ENCODE measurements around the gene SLIT3. TPM values are rescaled to one million over a fixed set of nuclear protein-coding genes. Genes with fewer than 3 reads are reported as not detected.

The SLIT3 gene
- total RNA-seq, 1 experiment from 2014 or later = 0.10 TPM

DNA sequence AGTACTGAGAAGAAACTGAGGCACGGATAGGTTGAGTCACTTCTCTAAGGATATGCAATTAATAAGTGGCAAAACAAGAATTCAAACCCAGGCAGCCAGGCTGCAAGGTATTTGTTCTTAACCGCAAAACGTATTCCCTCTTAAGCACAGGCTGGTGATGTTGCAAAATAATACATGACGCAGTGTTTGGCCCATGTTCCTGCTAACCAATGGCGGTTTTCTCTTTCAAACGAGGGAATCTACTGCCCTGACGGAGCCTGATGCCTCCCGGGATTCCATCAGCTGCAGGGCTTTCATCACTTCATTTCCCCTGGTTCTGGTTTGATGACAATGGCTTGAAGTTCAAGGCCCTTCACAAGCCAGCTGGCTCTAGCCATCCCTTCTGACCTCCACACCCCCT is 154.8 kb downstream of the SLIT3 start:
- no peaks in the 10 kb centered on the region for H3K4me1 ChIP-seq (ENCODE audit: control insufficient read depth in 1 of 2, insufficient read depth in 2 of 2, low read length in 2 of 2)
- H3K36me3 ChIP-seq (ENCODE audit: control insufficient read depth in 1 of 2, insufficient read depth in 2 of 2, low read length in 2 of 2) = no peaks in the 10 kb centered on the region
- H3K9me3 ChIP-seq (ENCODE audit: control insufficient read depth in 1 of 2, insufficient read depth in 1 of 2, low read depth in 1 of 2, low read length in 2 of 2) = no peaks in the 10 kb centered on the region
- no peak overlapping the region for H2AFZ ChIP-seq (ENCODE audit: low read depth, low read length, poor library complexity, severe bottlenecking)
- peaks cover 52% of the 10 kb centered on the region for H3K27me3 ChIP-seq (ENCODE audit: insufficient read depth, low read length)
- H3K9ac ChIP-seq (ENCODE audit: low read length) = no peak overlapping the region
- H4K20me1 ChIP-seq (ENCODE audit: insufficient read depth) = no peaks in the 10 kb centered on the region
- no peak for ATAC-seq
- intact Hi-C loops (cut with micrococcal nuclease) = no loop called here
- POLR2A ChIA-PET = no interaction called here
- TF ChIP-seq ZFX (IDR thresholded peaks at IDR 0.05) = no peak
- TF ChIP-seq, protein P1, sequence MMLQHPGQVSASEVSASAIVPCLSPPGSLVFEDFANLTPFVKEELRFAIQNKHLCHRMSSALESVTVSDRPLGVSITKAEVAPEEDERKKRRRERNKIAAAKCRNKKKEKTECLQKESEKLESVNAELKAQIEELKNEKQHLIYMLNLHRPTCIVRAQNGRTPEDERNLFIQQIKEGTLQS (IDR thresholded peaks at IDR 0.05) = no peak
- TF ChIP-seq EGR1 (IDR thresholded peaks at IDR 0.05; ENCODE audit: low read depth) = no peak
- no peak for TF ChIP-seq ELF1 (IDR thresholded peaks at IDR 0.05; ENCODE audit: borderline replicate concordance, low read depth)
- no peak for TF ChIP-seq ZNF274 (IDR thresholded peaks at IDR 0.05; ENCODE audit: low read depth, low read length)
- TF ChIP-seq EZH2 (IDR thresholded peaks at IDR 0.05) = no peak
- no peak for TF ChIP-seq RAD21 (IDR thresholded peaks at IDR 0.05; ENCODE audit: low read depth)
- no peak for DNase-seq (ENCODE audit: low read depth, low spot score)
- H3K27ac ChIP-seq (ENCODE audit: low read depth, low read length) = no peak overlapping the region
- H3K4me3 ChIP-seq (replicated peaks in 1 of 2; ENCODE audit: low read depth in 1 of 2, low read length in 2 of 2) = no peak overlapping the region
- no TSS peak for BruUV-seq (replicated peaks)
- no peak overlapping the region for H3K4me2 ChIP-seq (ENCODE audit: low read length)
- H3K9me2 ChIP-seq (ENCODE audit: insufficient read depth) = no peaks in the 10 kb centered on the region
- RAD21 ChIA-PET (ENCODE audit: low non-redundant PET in 1 of 2, low total read pairs in 2 of 2, uncharacterized antibody in 2 of 2, unreplicated experiment in 2 of 2) = no interaction called here
- CTCF ChIA-PET = no interaction called here
- no peaks in the 10 kb centered on the region for H3K79me2 ChIP-seq (ENCODE audit: insufficient read depth, low read length)

DNA sequence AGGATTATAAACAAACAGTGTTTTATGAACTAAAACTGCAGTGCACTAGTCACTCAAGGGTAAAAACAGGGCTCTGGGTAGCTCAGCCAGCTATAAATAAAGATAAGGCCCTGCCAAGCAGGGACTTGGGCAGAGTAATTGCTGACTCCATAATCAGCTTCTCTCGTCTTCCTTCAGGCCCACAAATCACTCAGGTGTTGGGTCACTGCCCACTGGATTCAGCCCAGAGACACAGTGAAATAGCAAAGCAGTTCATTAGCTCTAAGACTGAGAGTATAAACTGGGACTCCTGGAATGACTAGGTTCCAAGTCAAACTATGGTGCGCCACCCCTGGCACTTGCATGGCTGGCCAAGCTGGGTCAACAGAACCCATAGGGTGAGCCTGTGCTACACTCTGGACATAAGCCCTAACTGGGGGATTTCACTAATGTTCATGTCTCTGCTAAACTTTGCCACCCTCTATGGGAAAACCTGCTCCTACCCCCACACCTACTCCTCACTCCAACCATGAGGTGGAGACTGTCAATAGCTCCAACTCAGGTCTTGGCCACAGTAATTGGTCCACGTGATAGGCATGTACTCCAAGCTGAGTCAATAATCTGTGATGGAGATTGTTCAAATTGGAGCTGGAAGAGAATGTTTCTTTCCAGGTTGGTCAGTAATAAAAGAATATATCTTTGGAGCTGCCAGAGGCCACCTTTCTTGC is 158.5 kb downstream of the SLIT3 start:
- no peak overlapping the region for H3K4me2 ChIP-seq (ENCODE audit: low read length)
- CTCF ChIA-PET = no interaction called here

More for the DNA sequence above, 158.5 kb downstream of the SLIT3 start:
- Histone ChIP-seq H3K4me3 (replicated peaks in 1 of 2; ENCODE audit: low read depth in 1 of 2, low read length in 2 of 2) (no peak overlapping the region), H3K4me1 (ENCODE audit: control insufficient read depth in 1 of 2, insufficient read depth in 2 of 2, low read length in 2 of 2) (no peaks in the 10 kb centered on the region), H3K79me2 (ENCODE audit: insufficient read depth, low read length) (no peaks in the 10 kb centered on the region), H3K9me3 (ENCODE audit: control insufficient read depth in 1 of 2, insufficient read depth in 1 of 2, low read depth in 1 of 2, low read length in 2 of 2) (no peaks in the 10 kb centered on the region), H3K27me3 (ENCODE audit: insufficient read depth, low read length) (peaks cover 31% of the 10 kb centered on the region), H3K36me3 (ENCODE audit: control insufficient read depth in 1 of 2, insufficient read depth in 2 of 2, low read length in 2 of 2) (no peaks in the 10 kb centered on the region), H3K9me2 (ENCODE audit: insufficient read depth) (no peaks in the 10 kb centered on the region), H2AFZ (ENCODE audit: low read depth, low read length, poor library complexity, severe bottlenecking) (no peak overlapping the region), H3K27ac (ENCODE audit: low read depth, low read length) (no peak overlapping the region), H3K9ac (ENCODE audit: low read length) (no peak overlapping the region), H4K20me1 (ENCODE audit: insufficient read depth) (no peaks in the 10 kb centered on the region)
- BruUV-seq (replicated peaks) = no TSS peak
- ChIA-PET RAD21 (ENCODE audit: low non-redundant PET in 1 of 2, low total read pairs in 2 of 2, uncharacterized antibody in 2 of 2, unreplicated experiment in 2 of 2) (no interaction called here), POLR2A (no interaction called here)
- TF ChIP-seq EZH2phosphoT487 (IDR thresholded peaks at IDR 0.05; ENCODE audit: borderline replicate concordance) = no peak
- no peak for TF ChIP-seq JUND (IDR thresholded peaks at IDR 0.05)
- no peak for TF ChIP-seq ZFX (IDR thresholded peaks at IDR 0.05)
- TF ChIP-seq, protein P2, sequence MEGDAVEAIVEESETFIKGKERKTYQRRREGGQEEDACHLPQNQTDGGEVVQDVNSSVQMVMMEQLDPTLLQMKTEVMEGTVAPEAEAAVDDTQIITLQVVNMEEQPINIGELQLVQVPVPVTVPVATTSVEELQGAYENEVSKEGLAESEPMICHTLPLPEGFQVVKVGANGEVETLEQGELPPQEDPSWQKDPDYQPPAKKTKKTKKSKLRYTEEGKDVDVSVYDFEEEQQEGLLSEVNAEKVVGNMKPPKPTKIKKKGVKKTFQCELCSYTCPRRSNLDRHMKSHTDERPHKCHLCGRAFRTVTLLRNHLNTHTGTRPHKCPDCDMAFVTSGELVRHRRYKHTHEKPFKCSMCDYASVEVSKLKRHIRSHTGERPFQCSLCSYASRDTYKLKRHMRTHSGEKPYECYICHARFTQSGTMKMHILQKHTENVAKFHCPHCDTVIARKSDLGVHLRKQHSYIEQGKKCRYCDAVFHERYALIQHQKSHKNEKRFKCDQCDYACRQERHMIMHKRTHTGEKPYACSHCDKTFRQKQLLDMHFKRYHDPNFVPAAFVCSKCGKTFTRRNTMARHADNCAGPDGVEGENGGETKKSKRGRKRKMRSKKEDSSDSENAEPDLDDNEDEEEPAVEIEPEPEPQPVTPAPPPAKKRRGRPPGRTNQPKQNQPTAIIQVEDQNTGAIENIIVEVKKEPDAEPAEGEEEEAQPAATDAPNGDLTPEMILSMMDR (IDR thresholded peaks at IDR 0.05 in 2 of 3, conservative IDR thresholded peaks at IDR 0.05 in 1 of 3; ENCODE audit: borderline replicate concordance in 1 of 3, insufficient read depth in 1 of 3, low read depth in 2 of 3, low read length in 2 of 3) = no peak
- TF ChIP-seq EGR1 (IDR thresholded peaks at IDR 0.05; ENCODE audit: low read depth) = no peak
- no peak for TF ChIP-seq ZNF274 (IDR thresholded peaks at IDR 0.05; ENCODE audit: low read depth, low read length)
- TF ChIP-seq RAD21 (IDR thresholded peaks at IDR 0.05; ENCODE audit: low read depth) = no peak
- TF ChIP-seq EZH2 (IDR thresholded peaks at IDR 0.05) = no peak
- TF ChIP-seq, protein P3, sequence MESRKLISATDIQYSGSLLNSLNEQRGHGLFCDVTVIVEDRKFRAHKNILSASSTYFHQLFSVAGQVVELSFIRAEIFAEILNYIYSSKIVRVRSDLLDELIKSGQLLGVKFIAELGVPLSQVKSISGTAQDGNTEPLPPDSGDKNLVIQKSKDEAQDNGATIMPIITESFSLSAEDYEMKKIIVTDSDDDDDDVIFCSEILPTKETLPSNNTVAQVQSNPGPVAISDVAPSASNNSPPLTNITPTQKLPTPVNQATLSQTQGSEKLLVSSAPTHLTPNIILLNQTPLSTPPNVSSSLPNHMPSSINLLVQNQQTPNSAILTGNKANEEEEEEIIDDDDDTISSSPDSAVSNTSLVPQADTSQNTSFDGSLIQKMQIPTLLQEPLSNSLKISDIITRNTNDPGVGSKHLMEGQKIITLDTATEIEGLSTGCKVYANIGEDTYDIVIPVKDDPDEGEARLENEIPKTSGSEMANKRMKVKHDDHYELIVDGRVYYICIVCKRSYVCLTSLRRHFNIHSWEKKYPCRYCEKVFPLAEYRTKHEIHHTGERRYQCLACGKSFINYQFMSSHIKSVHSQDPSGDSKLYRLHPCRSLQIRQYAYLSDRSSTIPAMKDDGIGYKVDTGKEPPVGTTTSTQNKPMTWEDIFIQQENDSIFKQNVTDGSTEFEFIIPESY (IDR thresholded peaks at IDR 0.05; ENCODE audit: extremely low read depth, insufficient replicate concordance, low read length) = no peak
- no peak for TF ChIP-seq SIN3A (IDR thresholded peaks at IDR 0.05; ENCODE audit: low read depth)
- no peak for TF ChIP-seq TCF7L2 (IDR thresholded peaks at IDR 0.05; ENCODE audit: borderline replicate concordance, extremely low read depth, insufficient read depth, insufficient read length)
- TF ChIP-seq YY1 (IDR thresholded peaks at IDR 0.05; ENCODE audit: extremely low read depth, insufficient replicate concordance, low read depth, low read length) = no peak
- no peak for TF ChIP-seq FOSL1 (IDR thresholded peaks at IDR 0.05; ENCODE audit: low read depth)
- TF ChIP-seq SP1 (IDR thresholded peaks at IDR 0.05; ENCODE audit: low read depth) = no peak
- ATAC-seq (no peak), DNase-seq (ENCODE audit: low read depth, low spot score) (no peak)
- intact Hi-C loops (cut with micrococcal nuclease) = no loop called here

All from HCT116 (cell line).